ENCODE measurements around the gene CNTN5. TPM values are rescaled to one million over a fixed set of nuclear protein-coding genes. Genes with fewer than 3 reads are reported as not detected.

The CNTN5 gene
- total RNA-seq, 4 donors from 2014 or later: not detected

- no peaks in the 10 kb centered on the region for H3K36me3 ChIP-seq
- H3K4me3 ChIP-seq: no peak overlapping the region
- H3K4me1 ChIP-seq: no peaks in the 10 kb centered on the region
- no peak overlapping the region for H3K27ac ChIP-seq
- DNase-seq (ENCODE audit: low spot score in 2 of 2): no peak
- no peaks in the 10 kb centered on the region for H3K9me3 ChIP-seq
- 76% methylated on average over 8 of the region's 8 CpGs for WGBS
- H3K27me3 ChIP-seq: no peaks in the 10 kb centered on the region
- TF ChIP-seq POLR2AphosphoS5 (IDR thresholded peaks at IDR 0.05) (no peak), POLR2A (IDR thresholded peaks at IDR 0.05) (no peak), EP300 (IDR thresholded peaks at IDR 0.05) (no peak), CTCF (IDR thresholded peaks at IDR 0.05) (no peak)
Observed at GRCh38 chr11:99671808-99672409, 651.2 kb downstream of the CNTN5 start.

- H3K27me3 ChIP-seq: no peaks in the 10 kb centered on the region
- H3K36me3 ChIP-seq: no peaks in the 10 kb centered on the region
- TF ChIP-seq EP300 (IDR thresholded peaks at IDR 0.05) (no peak), POLR2A (IDR thresholded peaks at IDR 0.05) (no peak), POLR2AphosphoS5 (IDR thresholded peaks at IDR 0.05) (no peak), CTCF (IDR thresholded peaks at IDR 0.05) (no peak)
- H3K9me3 ChIP-seq: no peaks in the 10 kb centered on the region
- DNase-seq (ENCODE audit: low spot score in 2 of 2): no peak
- WGBS: 66% methylated on average over 4 of the region's 4 CpGs
- no peak overlapping the region for H3K27ac ChIP-seq
- no peak overlapping the region for H3K4me3 ChIP-seq
- no peaks in the 10 kb centered on the region for H3K4me1 ChIP-seq
Observed at GRCh38 chr11:99676292-99676691, 655.5 kb downstream of the CNTN5 start.

GRCh38 chr11:99682171-99682570 lies 661.4 kb downstream of the CNTN5 start:
- Histone ChIP-seq H3K4me3 (no peak overlapping the region), H3K9me3 (no peaks in the 10 kb centered on the region), H3K36me3 (no peaks in the 10 kb centered on the region), H3K27me3 (no peaks in the 10 kb centered on the region), H3K4me1 (no peaks in the 10 kb centered on the region), H3K27ac (no peak overlapping the region)
- WGBS: 77% methylated on average over 1 of the region's 1 CpG
- no peak for DNase-seq (ENCODE audit: low spot score in 2 of 2)
- no peak for TF ChIP-seq POLR2AphosphoS5 (IDR thresholded peaks at IDR 0.05)
- no peak for TF ChIP-seq EP300 (IDR thresholded peaks at IDR 0.05)
- TF ChIP-seq POLR2A (IDR thresholded peaks at IDR 0.05): no peak
- no peak for TF ChIP-seq CTCF (IDR thresholded peaks at IDR 0.05)

GRCh38 chr11:99682646-99683045 lies 661.9 kb downstream of the CNTN5 start:
- WGBS: 43% methylated on average over 1 of the region's 1 CpG
- Histone ChIP-seq H3K9me3 (no peaks in the 10 kb centered on the region), H3K27me3 (no peaks in the 10 kb centered on the region), H3K4me3 (no peak overlapping the region), H3K27ac (no peak overlapping the region), H3K4me1 (no peaks in the 10 kb centered on the region), H3K36me3 (no peaks in the 10 kb centered on the region)
- TF ChIP-seq CTCF (IDR thresholded peaks at IDR 0.05) (no peak), EP300 (IDR thresholded peaks at IDR 0.05) (no peak), POLR2AphosphoS5 (IDR thresholded peaks at IDR 0.05) (no peak), POLR2A (IDR thresholded peaks at IDR 0.05) (no peak)
- no peak for DNase-seq (ENCODE audit: low spot score in 2 of 2)

GRCh38 chr11:99683933-99684332 lies 663.2 kb downstream of the CNTN5 start:
- no peak overlapping the region for H3K27ac ChIP-seq
- no peaks in the 10 kb centered on the region for H3K27me3 ChIP-seq
- no peaks in the 10 kb centered on the region for H3K9me3 ChIP-seq
- WGBS: 82% methylated on average over 3 of the region's 3 CpGs
- TF ChIP-seq CTCF (IDR thresholded peaks at IDR 0.05): no peak
- TF ChIP-seq EP300 (IDR thresholded peaks at IDR 0.05): no peak
- no peak for TF ChIP-seq POLR2A (IDR thresholded peaks at IDR 0.05)
- TF ChIP-seq POLR2AphosphoS5 (IDR thresholded peaks at IDR 0.05): no peak
- H3K4me1 ChIP-seq: no peaks in the 10 kb centered on the region
- no peak for DNase-seq (ENCODE audit: low spot score in 2 of 2)
- no peak overlapping the region for H3K4me3 ChIP-seq
- no peaks in the 10 kb centered on the region for H3K36me3 ChIP-seq

All from suprapubic skin (tissue), 4 donors.